ENCODE results near the gene SFT2D3. TPM values are rescaled to one million over a fixed set of nuclear protein-coding genes. Genes with fewer than 3 reads are reported as not detected.

The SFT2D3 gene
- total RNA-seq, 1 donor from 2014 or later: 7.1 TPM

- no peak overlapping the region for H3K4me3 Mint-ChIP-seq (ENCODE audit: unreplicated experiment)
- TF ChIP-seq CTCF (IDR thresholded peaks at IDR 0.05): no peak
- H3K27ac Mint-ChIP-seq (ENCODE audit: unreplicated experiment): no peak overlapping the region
- DNase-seq (ENCODE audit: low spot score): no peak
- H3K9me3 Mint-ChIP-seq (ENCODE audit: low read depth): no peaks in the 10 kb centered on the region
- peaks cover 19% of the 10 kb centered on the region for H3K36me3 Mint-ChIP-seq (ENCODE audit: low read depth)
- no peaks in the 10 kb centered on the region for H3K27me3 Mint-ChIP-seq (ENCODE audit: low read depth)
- peaks cover 34% of the 10 kb centered on the region for H3K4me1 Mint-ChIP-seq (ENCODE audit: low read depth)
These were observed 6.8 kb downstream of the SFT2D3 start for GRCh38 chr2:127707890-127708648.

- peaks cover 33% of the 10 kb centered on the region for H3K4me1 Mint-ChIP-seq (ENCODE audit: low read depth)
- H3K9me3 Mint-ChIP-seq (ENCODE audit: low read depth): no peaks in the 10 kb centered on the region
- H3K27me3 Mint-ChIP-seq (ENCODE audit: low read depth): no peaks in the 10 kb centered on the region
- H3K4me3 Mint-ChIP-seq (ENCODE audit: unreplicated experiment): no peak overlapping the region
- peaks cover 19% of the 10 kb centered on the region for H3K36me3 Mint-ChIP-seq (ENCODE audit: low read depth)
- no peak overlapping the region for H3K27ac Mint-ChIP-seq (ENCODE audit: unreplicated experiment)
- DNase-seq (ENCODE audit: low spot score): no peak
- no peak for TF ChIP-seq CTCF (IDR thresholded peaks at IDR 0.05)
These were observed 8.0 kb downstream of the SFT2D3 start for GRCh38 chr2:127709336-127709735.

GRCh38 chr2:127712999-127713398 lies 11.7 kb downstream of the SFT2D3 start:
- Mint-ChIP-seq H3K36me3 (ENCODE audit: low read depth) (peaks cover 19% of the 10 kb centered on the region), H3K27me3 (ENCODE audit: low read depth) (no peaks in the 10 kb centered on the region), H3K4me3 (ENCODE audit: unreplicated experiment) (no peak overlapping the region), H3K9me3 (ENCODE audit: low read depth) (no peaks in the 10 kb centered on the region), H3K4me1 (ENCODE audit: low read depth) (peaks cover 22% of the 10 kb centered on the region), H3K27ac (ENCODE audit: unreplicated experiment) (no peak overlapping the region)
- no peak for TF ChIP-seq CTCF (IDR thresholded peaks at IDR 0.05)
- no peak for DNase-seq (ENCODE audit: low spot score)

GRCh38 chr2:127713562-127713961 lies 12.3 kb downstream of the SFT2D3 start:
- DNase-seq (ENCODE audit: low spot score): no peak
- Mint-ChIP-seq H3K4me3 (ENCODE audit: unreplicated experiment) (no peak overlapping the region), H3K27me3 (ENCODE audit: low read depth) (no peaks in the 10 kb centered on the region), H3K4me1 (ENCODE audit: low read depth) (peaks cover 17% of the 10 kb centered on the region), H3K36me3 (ENCODE audit: low read depth) (peaks cover 21% of the 10 kb centered on the region), H3K9me3 (ENCODE audit: low read depth) (no peaks in the 10 kb centered on the region), H3K27ac (ENCODE audit: unreplicated experiment) (no peak overlapping the region)
- TF ChIP-seq CTCF (IDR thresholded peaks at IDR 0.05): no peak

GRCh38 chr2:127715778-127716449 lies 14.6 kb downstream of the SFT2D3 start:
- Mint-ChIP-seq H3K9me3 (ENCODE audit: low read depth) (no peaks in the 10 kb centered on the region), H3K27me3 (ENCODE audit: low read depth) (no peaks in the 10 kb centered on the region), H3K36me3 (ENCODE audit: low read depth) (peaks cover 19% of the 10 kb centered on the region), H3K4me1 (ENCODE audit: low read depth) (peaks cover 15% of the 10 kb centered on the region), H3K4me3 (ENCODE audit: unreplicated experiment) (no peak overlapping the region), H3K27ac (ENCODE audit: unreplicated experiment) (no peak overlapping the region)
- DNase-seq (ENCODE audit: low spot score): no peak
- TF ChIP-seq CTCF (IDR thresholded peaks at IDR 0.05): no peak

Measured in chondrocyte (in vitro differentiated cells).